ENCODE results near the gene RPS15.
A peak's percentile ranks its signal among the peaks of the same experiment; 100 is the strongest.

Gene RPS15

GRCh38 chr19:1483979-1484428 lies 45.8 kb downstream of the RPS15 start:
- H3K36me3 Mint-ChIP-seq, result peaks cover under 1% of the 10 kb centered on the region
- H3K27me3 Mint-ChIP-seq, result no peaks in the 10 kb centered on the region
- H3K4me3 Mint-ChIP-seq, result no peak overlapping the region
- H3K27ac Mint-ChIP-seq, result no peak overlapping the region
- H3K4me1 Mint-ChIP-seq, result peaks cover 7% of the 10 kb centered on the region
- H3K9me3 Mint-ChIP-seq, result no peaks in the 10 kb centered on the region

DNA sequence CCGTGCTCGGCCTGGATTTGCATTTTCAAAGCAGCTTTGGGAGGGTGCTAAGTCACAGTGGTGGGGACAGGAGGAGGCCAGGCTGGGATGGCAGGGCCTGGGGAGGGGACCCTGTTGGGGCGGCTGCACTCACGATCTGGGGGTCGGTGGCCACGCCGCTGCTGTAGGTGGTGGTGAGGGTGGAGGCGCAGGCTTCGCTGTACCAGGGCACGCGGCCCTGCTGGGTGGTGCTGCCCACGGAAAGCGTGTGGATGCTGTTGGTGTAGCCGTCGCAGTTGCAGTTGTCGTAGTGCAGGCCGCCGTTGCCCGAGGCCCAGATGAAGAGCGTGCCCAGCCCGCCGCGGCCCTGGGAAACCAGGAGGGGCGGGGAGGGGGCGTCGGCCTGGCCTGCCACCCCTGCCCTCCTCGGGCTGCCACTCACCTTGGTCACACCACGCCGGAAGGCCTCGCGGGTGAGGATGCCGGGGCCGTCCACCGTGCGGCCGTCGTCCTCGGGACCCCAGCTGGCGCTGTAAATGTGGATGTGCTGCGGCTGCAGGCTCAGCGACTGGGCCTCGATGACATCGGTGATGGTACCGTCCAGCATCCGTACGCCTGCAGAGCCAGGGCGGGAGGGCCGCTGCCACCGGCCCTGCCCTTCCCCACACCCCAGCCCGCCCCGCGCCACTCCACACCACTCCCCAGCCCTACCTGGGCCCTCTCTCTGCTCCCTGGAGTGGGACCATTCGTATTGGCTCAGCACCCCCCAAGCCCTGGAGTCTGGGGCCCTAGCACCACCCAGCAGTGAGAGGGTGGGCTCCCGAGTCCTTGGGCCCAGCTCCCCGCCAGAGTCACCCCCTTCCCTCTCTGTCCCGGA lies 48.8 kb downstream of the RPS15 start:
- Mint-ChIP-seq H3K4me3 (no peak overlapping the region), H3K27ac (no peak overlapping the region), H3K4me1 (peaks cover 14% of the 10 kb centered on the region), H3K9me3 (no peaks in the 10 kb centered on the region), H3K27me3 (no peaks in the 10 kb centered on the region), H3K36me3 (no peaks in the 10 kb centered on the region)

DNA sequence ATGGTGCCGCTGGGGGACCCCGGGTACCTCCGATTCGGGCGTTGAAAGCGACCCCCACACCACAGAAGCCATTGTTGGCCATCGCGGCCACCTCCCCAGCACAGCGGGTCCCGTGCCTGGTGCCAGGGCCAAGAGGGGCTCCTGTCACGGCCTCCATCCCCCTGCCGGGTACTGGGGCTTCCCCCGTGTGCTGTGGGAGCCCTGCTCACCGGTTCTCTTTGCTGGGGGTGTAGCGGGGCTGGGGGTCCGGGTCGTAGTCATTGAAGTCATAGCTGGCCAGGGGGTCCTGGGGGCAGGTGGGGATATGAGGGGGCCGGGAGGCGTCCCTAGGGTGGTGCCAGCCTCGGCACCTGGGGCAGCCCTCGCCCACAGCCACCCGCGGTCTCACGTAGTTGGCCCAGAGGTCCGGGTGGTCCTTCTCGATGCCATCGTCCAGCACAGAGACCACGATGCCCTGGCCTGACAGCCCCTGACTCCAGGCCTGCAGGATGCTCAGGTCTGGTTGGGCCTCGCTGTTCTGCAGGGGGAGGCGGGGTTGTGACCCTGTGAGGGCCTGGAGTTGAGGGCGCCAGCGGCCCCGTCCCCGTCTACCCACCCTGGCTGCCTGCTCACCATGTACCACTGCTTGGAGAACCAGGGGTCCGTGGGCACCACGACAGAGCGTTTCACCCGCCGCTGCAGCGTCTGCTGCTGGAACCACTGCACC lies 49.5 kb downstream of the RPS15 start:
- no peak overlapping the region for H3K27ac Mint-ChIP-seq
- H3K27me3 Mint-ChIP-seq, result no peaks in the 10 kb centered on the region
- H3K9me3 Mint-ChIP-seq, result no peaks in the 10 kb centered on the region
- H3K36me3 Mint-ChIP-seq, result no peaks in the 10 kb centered on the region
- H3K4me3 Mint-ChIP-seq, result no peak overlapping the region
- H3K4me1 Mint-ChIP-seq, result peaks cover 16% of the 10 kb centered on the region

GRCh38 chr19:1488282-1488601 lies 50.0 kb downstream of the RPS15 start:
- Mint-ChIP-seq H3K4me3 (no peak overlapping the region), H3K9me3 (no peaks in the 10 kb centered on the region), H3K27me3 (no peaks in the 10 kb centered on the region), H3K36me3 (no peaks in the 10 kb centered on the region), H3K4me1 (peaks cover 16% of the 10 kb centered on the region), H3K27ac (no peak overlapping the region)

- H3K4me1 Mint-ChIP-seq, result peaks cover 16% of the 10 kb centered on the region
- H3K4me3 Mint-ChIP-seq, result peak overlapping the region; percentile 47
- H3K36me3 Mint-ChIP-seq, result no peaks in the 10 kb centered on the region
- H3K27ac Mint-ChIP-seq, result no peak overlapping the region
- H3K27me3 Mint-ChIP-seq, result no peaks in the 10 kb centered on the region
- H3K9me3 Mint-ChIP-seq, result no peaks in the 10 kb centered on the region
Observed at GRCh38 chr19:1489463-1490310, 51.5 kb downstream of the RPS15 start.
